SKM-1 (cell line): Measurements from ENCODE around the gene MASTL.
"Not testable (repeated sequence)": the region's sequence is repeated elsewhere in the genome, so short reads cannot be mapped to it uniquely, and the experiment has no call there.

ENCODE experiments used
- DNase-seq: peaks from one replicate; lab custom pipeline; 2025; ENCODE audit not compliant: unreplicated experiment; lab: John Stamatoyannopoulos, UW

The MASTL gene

DNA sequence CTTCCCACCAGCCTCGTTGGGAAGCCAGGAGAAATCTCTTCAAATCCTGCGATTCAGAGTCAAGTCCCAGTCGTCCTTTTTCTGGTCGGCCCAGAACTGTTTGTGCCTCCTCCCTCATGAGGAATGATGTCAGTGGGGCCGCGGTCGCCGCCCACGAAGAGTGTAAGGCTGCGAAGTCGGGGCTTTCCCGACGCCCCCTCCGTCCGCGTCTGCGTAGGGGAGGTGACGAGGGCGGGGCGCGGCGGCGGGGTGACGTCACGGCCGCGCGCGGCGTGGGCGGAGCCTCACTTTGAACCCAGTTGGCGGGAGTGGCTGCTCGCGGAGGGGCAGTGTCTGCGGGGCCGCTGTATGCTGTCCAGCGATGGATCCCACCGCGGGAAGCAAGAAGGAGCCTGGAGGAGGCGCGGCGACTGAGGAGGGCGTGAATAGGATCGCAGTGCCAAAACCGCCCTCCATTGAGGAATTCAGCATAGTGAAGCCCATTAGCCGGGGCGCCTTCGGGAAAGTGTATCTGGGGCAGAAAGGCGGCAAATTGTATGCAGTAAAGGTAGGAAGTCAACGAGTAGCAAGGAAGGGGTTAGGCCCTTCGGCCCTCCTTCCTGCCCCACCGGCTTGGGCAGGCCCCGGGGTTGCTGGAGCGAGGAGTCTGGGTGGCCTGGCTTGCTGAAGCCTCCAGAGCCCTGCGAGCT lies at the start of gene MASTL:
Gene MASTL (plus strand): TSS at position 287 of the 689 bp plus-strand sequence. CDS start 75 bp downstream, at position 362.
- no peak for DNase-seq

DNA sequence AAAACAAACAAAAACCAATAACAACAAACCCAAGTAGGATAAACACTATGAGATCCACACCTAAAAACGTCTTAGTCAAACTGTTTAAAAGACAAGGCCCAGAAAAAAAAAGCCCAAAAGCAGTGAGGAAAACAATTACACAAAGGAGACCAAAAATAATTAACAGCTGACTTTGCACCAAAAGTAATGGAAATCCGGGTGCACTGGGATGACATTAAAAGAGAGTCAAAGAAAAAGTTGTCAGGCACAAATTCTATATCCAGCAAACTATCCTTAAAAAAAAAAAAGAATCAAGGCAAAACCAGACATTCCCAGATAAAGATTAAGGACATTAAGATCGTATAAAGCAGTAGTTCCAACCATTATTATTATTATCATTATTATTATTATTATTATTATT lies 47.0 kb upstream of the MASTL start:
- no peak for DNase-seq

DNA sequence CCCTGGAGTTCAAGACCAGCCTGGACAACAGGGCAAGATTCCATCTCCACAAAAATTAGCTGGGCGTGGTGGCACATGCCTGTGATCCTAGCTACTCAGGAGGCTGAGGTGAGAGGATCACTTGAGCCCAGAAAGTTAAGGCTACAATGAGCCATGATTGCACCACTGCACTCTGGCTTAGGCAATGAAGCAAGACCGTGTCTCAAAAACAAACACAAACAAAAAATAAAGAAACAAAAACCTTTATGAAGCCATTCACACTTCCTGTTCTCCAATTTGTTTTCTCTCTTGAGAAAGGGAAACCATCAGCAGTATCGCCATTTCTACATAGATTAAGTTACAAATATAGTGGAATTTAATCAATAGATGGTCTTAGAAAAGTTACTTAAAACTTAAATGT lies 20.8 kb upstream of the MASTL start:
- DNase-seq: no peak

- DNase-seq: no peak
Observed at GRCh38 chr10:27138277-27138676, 16.9 kb upstream of the MASTL start.

GRCh38 chr10:27143686-27144085 lies 11.5 kb upstream of the MASTL start:
- DNase-seq: no peak

- DNase-seq: no peak
Observed at GRCh38 chr10:27145937-27146336, 9.2 kb upstream of the MASTL start.

DNA sequence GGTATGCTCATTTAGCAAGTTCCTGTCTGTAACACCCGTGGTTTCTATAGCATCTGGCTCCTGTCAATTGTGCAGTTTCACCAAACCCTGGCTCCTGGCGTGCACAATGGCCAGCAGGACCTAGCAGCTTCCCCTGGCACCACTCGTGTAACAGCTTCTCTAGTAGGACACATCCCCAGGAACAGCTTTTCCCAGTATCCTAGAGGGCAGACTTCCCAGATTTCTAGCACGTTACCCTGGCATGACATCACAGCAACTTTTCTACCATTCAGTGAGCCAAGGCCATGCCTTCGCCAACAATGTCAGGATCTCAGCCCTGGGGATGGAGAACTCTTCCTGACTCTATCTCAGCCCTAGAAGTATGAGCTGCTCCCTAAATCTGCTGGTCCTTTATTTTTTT lies 7.5 kb upstream of the MASTL start:
- no peak for DNase-seq

- no peak for DNase-seq
Observed at GRCh38 chr10:27150261-27150660, 4.9 kb upstream of the MASTL start.

DNA sequence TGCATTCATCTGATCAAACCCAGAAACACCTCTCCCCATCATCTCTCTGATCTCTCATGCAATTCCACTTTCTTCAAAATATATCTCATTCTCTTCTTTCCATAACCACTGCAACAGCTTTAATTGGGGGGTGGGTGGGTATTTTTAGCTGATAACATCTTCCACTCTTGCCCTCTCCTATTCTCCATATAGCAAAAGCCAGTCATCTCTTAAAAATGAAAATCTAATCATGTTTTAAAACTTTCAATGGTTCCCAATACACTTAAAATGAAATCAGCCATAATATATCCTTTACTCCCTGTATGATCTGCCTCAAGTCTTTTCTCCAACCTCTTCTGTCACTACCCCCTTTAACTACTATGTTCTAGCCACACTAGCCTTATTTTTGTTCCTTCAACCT lies 2.5 kb upstream of the MASTL start:
- no peak for DNase-seq

GRCh38 chr10:27153329-27153728 lies 1.8 kb upstream of the MASTL start:
- DNase-seq: no peak

DNA sequence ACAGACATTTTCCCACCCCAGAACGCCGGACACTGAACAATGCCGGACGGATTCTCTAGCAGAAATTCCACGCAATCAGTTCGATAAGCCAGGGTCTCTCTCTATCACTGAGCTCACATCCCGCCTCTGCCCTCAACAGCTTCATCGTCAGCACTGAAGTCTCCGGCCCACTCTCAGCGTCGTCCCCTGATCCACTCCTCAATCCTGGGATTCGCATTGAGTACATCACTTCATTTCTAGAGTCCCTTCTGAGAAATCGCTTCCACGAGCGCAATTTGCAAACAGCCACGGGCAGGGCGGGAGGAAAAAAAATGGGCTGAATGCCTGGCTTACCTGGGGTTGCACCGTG lies 1.3 kb upstream of the MASTL start:
- no peak for DNase-seq

GRCh38 chr10:27156566-27156965 lies 1.4 kb downstream of the MASTL start:
- DNase-seq: not testable (repeated sequence)

DNA sequence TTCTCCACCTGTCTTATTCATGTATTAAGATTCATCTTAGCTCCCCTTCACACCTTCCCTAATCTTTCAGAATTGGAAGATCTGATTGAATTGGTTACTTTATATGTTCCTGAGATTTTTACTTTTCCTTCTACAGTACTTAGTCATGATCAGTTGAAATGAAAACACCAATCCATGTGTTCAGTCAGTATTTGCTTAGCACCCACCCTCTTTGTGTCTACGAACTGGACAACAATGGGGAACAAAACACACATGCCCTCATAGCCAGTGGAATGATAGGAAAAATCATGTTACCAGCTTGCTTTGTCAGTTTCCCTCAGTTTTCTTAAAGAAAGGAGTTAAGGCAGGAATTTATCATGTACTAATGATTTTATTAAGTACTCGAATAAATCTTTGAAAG lies 2.0 kb downstream of the MASTL start:
- no peak for DNase-seq

DNA sequence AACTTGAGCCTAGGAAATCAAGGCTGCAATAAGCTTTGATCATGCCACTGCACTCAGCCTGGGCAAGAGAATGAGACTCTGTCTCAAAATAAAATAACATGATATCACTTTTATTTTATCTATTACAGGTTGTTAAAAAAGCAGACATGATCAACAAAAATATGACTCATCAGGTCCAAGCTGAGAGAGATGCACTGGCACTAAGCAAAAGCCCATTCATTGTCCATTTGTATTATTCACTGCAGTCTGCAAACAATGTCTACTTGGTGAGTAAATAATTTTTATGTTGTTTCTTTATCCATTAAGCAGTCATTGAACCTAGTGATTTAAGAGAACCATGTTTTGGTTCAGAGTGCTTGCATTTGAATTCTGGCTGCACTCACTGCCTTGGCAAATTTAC lies 3.3 kb downstream of the MASTL start:
- DNase-seq: no peak

DNA sequence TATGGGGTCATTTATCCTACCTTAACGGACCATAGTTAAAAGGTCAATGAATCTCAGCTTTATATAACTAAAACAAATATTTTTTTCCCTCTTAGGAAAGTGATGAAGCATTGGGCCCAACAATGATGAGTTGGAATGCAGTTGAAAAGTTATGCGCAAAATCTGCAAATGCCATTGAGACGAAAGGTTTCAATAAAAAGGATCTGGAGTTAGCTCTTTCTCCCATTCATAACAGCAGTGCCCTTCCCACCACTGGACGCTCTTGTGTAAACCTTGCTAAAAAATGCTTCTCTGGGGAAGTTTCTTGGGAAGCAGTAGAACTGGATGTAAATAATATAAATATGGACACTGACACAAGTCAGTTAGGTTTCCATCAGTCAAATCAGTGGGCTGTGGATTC lies 14.7 kb downstream of the MASTL start:
- no peak for DNase-seq

GRCh38 chr10:27188259-27188658 lies 33.1 kb downstream of the MASTL start:
- DNase-seq: no peak

- DNase-seq: no peak
Observed at GRCh38 chr10:27188897-27189296, 33.7 kb downstream of the MASTL start.

GRCh38 chr10:27190508-27190907 lies 35.4 kb downstream of the MASTL start:
- no peak for DNase-seq

GRCh38 chr10:27192284-27192683 lies 37.1 kb downstream of the MASTL start:
- DNase-seq: no peak

GRCh38 chr10:27197980-27198620 lies 42.9 kb downstream of the MASTL start:
- no peak for DNase-seq

DNA sequence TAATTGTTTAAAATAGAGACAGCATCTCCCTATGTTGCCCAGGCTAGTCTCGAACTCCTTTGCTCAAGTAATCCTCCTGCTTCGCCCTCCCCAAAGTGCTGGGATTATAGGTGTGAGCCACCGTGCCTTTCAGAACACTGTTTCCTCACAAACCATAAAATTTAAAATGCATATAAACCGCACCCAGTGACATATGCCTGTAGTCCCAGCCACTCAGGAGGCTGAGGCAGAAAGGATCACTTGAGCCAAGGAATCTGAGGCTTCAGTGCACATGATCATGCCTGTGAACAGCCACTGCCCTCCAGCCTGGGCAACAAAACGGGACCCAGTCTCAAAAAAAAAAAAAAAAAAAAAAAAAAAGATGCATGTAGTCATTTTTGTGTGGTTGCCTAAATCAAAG lies 48.7 kb downstream of the MASTL start:
- DNase-seq: no peak

DNA sequence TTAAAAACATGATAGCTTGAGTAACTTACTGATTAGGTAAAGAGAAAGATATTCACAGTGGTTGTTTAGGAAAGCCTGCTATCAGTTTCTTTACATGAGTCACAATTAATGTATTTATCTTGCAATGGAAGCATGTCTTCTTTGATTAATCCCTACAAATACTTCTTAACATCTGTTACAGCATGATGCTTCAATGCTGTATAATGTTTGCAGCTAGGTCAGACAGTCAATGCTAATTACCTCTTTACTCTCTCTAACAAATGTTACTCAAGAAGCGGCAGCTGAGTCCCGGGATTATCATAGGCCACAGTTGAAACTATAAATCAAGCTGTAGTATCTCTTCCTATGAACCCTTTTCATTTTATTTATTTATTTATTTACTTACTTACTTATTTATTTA lies 52.2 kb downstream of the MASTL start:
- DNase-seq: no peak

DNA sequence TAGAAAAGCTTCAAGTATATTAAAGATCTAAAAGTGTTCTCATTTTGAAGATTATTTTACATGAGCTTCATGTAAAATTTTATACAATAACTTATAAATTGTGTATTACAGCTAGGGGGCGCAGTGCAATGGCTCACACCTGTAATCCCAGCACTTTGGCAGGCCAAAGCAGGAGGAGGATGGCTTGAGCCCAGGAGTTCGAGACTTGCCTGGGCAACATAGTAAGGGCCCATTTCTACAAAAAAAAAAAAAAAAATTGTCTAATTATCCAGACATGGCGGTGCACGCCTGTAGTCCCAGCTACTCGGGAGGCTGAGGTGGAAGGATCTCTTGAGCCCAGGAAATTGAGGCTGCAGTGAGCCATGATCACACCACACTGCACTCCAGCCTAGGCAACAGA lies 68.8 kb downstream of the MASTL start:
- DNase-seq: no peak
